ENCODE measurements around the gene HHIPL1. TPM values are rescaled to one million over a fixed set of nuclear protein-coding genes. Genes with fewer than 3 reads are reported as not detected.

HHIPL1 gene
- total RNA-seq, 1 experiment from 2014 or later = 2.6 TPM

DNA sequence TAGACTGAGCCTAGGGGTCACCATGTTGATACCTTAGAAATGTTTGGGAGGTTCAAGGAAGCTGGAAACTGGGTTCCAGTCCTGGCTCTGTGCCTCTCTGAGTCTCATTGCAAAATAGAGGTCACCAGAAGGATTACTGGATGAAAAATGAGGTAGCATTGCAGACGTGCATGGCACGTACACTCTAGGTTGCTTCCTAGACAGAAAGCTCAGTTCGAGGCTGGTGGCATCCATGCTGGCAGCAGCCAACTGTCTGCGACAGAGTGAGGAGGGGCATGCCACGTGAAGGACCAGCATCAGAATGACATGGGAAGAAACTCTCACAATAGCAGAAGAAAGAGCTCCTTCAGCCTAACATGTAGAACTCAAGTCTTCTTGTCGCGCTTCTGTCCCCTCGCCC is 34.6 kb downstream of the HHIPL1 start:
- Histone ChIP-seq H2BK12ac (ENCODE audit: insufficient read length, low read depth, low read length) (no peak overlapping the region), H3K56ac (ENCODE audit: insufficient read length, low read depth, low read length) (no peak overlapping the region), H3K27ac (ENCODE audit: insufficient read length, low read depth, low read length) (no peak overlapping the region), H2BK5ac (ENCODE audit: insufficient read length, low read length) (no peak overlapping the region), H3K9ac (ENCODE audit: extremely low read depth, insufficient read length, low read length) (no peak overlapping the region), H3K23me2 (ENCODE audit: insufficient read length, low read depth, low read length, poor library complexity, severe bottlenecking) (peaks cover 8% of the 10 kb centered on the region), H4K5ac (ENCODE audit: insufficient read length, low read depth, low read length) (no peak overlapping the region), H2AFZ (ENCODE audit: low read length) (no peak overlapping the region), H3K79me2 (ENCODE audit: insufficient read depth, low read length) (no peaks in the 10 kb centered on the region), H3K27me3 (ENCODE audit: insufficient read depth, low read length) (no peaks in the 10 kb centered on the region), H2BK120ac (ENCODE audit: low read depth, low read length, poor library complexity, severe bottlenecking) (no peak overlapping the region), H4K8ac (replicated peaks; ENCODE audit: insufficient read length, low read depth, low read length) (no peak overlapping the region), H2AK5ac (ENCODE audit: insufficient read length, low read length) (no peak overlapping the region), H3K9me3 (ENCODE audit: control insufficient read depth, low read depth, low read length) (peaks cover 8% of the 10 kb centered on the region), H3K4ac (ENCODE audit: low read depth, low read length) (no peak overlapping the region), H3K4me2 (ENCODE audit: insufficient read depth, insufficient read length, low read length) (no peak overlapping the region), H2BK20ac (ENCODE audit: low read depth, low read length, poor library complexity, severe bottlenecking) (no peak overlapping the region), H3K14ac (ENCODE audit: insufficient read depth, low read length) (no peak overlapping the region), H3T11ph (ENCODE audit: low read length) (no peak overlapping the region), H3K18ac (ENCODE audit: insufficient read length, low read depth, low read length) (no peak overlapping the region), H3K23ac (ENCODE audit: insufficient read length, low read depth, low read length) (no peak overlapping the region), H4K91ac (ENCODE audit: insufficient read length, low read depth, low read length) (no peak overlapping the region), H3K4me1 (ENCODE audit: insufficient read depth, low read length) (no peaks in the 10 kb centered on the region), H2BK15ac (ENCODE audit: low read depth, low read length) (no peak overlapping the region), H3K79me1 (ENCODE audit: insufficient read depth, low read depth, low read length, poor library complexity, severe bottlenecking) (no peaks in the 10 kb centered on the region), H4K20me1 (ENCODE audit: control insufficient read depth, insufficient read depth, insufficient read length) (no peaks in the 10 kb centered on the region)
- no CpG with 5 or more reads among the region's 8 CpGs for WGBS (ENCODE audit: extremely low coverage, insufficient read length, low lambda C conversion rate)
- Mint-ChIP-seq H3K27me3 (ENCODE audit: low read depth) (peaks cover 4% of the 10 kb centered on the region), H3K4me1 (peaks cover 8 to 10% of the 10 kb centered on the region in 2 experiments), H3K27ac (no peak overlapping the region; a peak in 1 of 7 replicates), H3K9me3 (peaks cover 15 to 23% of the 10 kb centered on the region in 2 experiments; a peak in 4 of 5 replicates), H3K36me3 (ENCODE audit: insufficient read depth in 1 of 3, low read depth in 3 of 3) (peaks cover 3 to 10% (median 8%) of the 10 kb centered on the region in 3 experiments; a peak in 3 of 7 replicates), H3K4me3 (no peak overlapping the region)
- TF ChIP-seq, protein P1, sequence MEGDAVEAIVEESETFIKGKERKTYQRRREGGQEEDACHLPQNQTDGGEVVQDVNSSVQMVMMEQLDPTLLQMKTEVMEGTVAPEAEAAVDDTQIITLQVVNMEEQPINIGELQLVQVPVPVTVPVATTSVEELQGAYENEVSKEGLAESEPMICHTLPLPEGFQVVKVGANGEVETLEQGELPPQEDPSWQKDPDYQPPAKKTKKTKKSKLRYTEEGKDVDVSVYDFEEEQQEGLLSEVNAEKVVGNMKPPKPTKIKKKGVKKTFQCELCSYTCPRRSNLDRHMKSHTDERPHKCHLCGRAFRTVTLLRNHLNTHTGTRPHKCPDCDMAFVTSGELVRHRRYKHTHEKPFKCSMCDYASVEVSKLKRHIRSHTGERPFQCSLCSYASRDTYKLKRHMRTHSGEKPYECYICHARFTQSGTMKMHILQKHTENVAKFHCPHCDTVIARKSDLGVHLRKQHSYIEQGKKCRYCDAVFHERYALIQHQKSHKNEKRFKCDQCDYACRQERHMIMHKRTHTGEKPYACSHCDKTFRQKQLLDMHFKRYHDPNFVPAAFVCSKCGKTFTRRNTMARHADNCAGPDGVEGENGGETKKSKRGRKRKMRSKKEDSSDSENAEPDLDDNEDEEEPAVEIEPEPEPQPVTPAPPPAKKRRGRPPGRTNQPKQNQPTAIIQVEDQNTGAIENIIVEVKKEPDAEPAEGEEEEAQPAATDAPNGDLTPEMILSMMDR (conservative IDR thresholded peaks at IDR 0.05) = no peak
- DNase-seq = peak; percentile 18

All from H9 (cell line).